DMS79 (cell line): ENCODE measurements around the gene BCL2A1.
"Not testable (repeated sequence)": the region's sequence is repeated elsewhere in the genome, so short reads cannot be mapped to it uniquely, and the experiment has no call there.

Experiments used
- DNase-seq: peaks from one replicate; lab custom pipeline; 2025; lab: John Stamatoyannopoulos, UW

The BCL2A1 gene

DNA sequence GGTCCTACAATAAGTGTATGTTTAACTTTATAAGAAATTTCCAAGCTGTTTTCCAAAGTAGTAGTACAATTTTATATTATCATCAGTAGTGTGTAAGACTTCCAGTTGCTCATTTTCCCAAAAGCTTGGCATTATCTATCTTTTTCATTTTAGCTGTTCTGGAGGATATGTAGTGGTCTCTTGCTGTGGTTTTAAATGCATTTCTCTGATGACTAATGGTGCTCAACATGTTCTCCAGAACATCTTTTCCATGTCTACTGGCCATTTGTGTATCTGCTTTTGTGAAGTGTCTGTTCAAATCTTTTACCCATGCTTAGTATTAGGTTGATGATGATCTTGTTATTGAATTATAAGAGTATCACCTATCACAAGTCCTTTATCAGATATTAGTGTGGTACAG, 13.3 kb downstream of the BCL2A1 start:
- no peak for DNase-seq

DNA sequence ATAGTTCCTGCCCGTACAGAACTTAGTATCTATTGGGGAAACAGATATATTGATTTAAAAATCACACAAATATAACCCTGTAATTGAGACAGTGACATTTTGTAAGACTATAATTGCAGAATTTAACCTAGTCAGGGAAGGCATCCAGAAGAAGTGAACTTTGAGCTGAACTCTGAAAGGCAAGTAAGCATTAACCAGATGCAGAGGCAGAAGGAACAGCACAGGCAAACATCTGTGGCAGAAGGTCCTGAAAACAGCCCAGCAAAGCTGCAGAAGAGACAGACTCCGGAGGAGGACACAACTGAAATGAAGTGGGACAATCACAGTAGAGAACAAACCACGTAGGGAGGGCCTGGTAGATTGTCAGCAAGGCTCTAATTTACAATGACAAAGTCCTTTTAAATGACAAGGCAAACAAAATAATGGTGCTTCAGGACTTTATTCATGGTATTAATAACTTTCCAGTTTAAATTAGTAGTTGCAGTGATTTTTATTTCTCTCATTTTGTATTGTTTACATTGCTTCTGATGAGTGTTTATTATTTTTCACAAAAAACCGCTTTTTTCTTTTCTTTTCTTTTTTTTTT, 14.5 kb downstream of the BCL2A1 start:
- no peak for DNase-seq

DNA sequence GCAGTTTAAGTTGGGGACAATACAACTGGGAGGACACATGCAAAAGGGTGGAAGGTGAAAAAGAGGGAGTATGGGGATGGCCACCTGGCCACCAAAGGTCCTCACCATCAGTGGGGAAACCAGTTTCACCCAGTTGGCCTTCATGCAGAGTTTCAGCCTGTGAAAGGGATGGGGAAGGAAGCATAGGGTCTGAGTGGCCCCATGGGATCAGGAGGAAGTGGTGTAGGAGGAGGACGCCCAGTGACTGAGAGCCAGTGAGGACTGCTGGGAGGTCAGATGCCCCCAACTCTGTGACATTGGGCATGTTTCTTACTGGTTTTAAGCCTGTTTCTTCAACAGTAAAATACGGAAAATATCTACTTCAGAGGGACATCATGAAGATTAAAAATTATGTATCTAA, 16.3 kb downstream of the BCL2A1 start:
- no peak for DNase-seq

DNA sequence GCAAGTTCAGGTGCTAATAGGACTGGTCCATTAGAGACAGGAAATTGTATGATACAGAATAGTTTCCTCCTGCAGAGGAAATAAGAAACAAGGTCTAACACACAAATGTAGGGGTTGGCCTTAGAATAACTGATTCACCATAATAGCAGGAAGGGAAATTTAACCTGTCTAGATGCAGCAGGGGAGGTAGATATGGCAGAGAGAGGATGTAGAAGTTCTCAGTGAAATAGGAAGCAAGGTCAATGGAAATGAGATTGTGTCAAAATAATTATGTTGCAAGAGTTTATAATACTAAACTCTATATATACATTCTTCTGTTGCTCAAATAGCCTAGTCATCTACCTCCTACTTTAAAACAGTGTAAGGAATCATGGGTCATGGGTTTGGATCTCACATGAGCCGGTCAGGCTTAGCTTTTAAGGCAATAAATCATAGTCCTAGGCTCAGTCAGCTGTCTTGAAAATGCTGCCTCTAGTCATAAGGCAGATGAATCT, 17.0 kb downstream of the BCL2A1 start:
- DNase-seq = no peak

DNA sequence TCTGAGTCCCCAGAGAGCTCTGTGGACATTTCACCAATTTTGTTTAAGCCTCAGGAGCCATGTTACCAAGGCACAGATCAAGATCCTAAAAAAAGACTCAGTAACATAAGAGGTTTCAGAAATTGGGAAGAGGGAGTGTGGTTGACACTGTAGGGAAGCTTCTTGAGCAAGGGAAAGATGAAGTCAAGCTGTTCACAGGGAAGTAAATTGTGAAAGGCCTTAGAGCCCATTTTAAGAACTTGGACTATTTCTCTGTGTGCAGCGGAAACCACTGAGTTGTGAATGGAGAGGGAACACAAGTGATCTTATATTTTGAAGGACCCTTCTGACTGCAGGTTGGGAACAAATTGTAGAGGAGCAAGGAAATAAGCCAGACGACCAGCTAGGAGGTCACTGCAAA, 18.7 kb downstream of the BCL2A1 start:
- DNase-seq = peak; percentile 67

DNA sequence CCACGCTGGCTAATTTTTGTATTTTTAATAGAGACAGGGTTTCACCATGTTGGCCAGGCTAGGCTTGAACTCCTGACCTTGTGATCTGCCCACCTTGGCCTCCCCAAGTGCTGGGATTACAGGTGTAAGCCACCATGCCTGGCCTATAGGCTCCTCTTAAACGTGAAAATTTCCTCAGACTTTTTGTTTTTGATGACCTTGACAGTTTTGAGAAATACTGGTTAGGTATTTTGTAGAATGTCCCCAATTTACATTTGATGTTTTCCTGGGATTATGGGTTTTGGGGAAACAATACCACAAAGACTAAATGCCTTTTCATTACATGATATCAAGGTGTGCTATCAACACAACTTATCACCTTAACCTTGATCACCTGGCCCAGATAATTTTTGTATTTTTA, 20.7 kb downstream of the BCL2A1 start:
- DNase-seq = no peak

DNA sequence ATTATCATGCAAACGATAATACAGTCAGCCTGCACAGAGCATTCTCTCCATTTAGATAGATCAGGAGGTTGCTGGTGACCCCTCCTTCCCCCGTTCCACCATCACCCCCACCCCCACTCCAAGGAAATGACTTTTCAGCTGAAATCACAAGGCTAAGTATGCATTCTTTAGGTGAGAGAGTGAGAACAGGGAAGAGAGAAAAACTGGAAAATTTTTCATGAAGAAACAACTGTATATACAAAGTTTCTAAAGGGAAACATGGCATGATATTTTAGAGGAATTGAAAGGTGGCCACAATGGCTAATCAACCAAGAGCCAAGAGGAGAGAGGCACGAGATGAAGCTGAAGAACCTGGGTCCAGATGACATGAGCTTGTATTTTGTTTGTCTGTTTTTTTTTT, 22.2 kb downstream of the BCL2A1 start:
- no peak for DNase-seq

DNA sequence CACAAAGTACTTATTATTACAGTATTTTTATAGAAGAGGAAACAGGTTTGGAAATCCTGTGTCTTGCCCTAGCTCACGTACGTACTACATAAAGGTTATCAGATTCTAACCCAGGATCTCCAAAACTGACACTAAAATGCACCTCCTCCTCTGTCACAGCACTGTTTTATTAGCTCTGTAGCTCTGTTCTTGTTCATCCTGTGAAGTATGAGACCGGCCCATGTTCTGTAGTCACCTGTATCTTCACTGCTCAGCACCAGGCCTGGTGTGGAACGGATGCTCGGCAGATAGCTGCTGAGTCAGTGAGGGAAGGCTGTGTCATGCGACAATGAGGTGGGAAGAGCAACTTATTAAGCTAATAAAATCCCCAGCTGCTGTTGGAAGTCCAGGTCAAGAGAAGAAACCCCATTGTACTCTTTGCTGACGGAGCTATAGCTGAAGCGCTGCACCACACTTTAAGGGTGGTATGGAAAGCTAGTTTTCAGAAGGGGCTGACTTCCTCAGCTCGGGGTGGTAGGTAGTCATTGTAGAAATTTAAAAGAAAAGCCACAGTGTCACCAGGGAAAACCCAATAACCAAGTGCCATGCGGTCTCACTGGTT, 22.8 kb downstream of the BCL2A1 start:
- no peak for DNase-seq

DNA sequence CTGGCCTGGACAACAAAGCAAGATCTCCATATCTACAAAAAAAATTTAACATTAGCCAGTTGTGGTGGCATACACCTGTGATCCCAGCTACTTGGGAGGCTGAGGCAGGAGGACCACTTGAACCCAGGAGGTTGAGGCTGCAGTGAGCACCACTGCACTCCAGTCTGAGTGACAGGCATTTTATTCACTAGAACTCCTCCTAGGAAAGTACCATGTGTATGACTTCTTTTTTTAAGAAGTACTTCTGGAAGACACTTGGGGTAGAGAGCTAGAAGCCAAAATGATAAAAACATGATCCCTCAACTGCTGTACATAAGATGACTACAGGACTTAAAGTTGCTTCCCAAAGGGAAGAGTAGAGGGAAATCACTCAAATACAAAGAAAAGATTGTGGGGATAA, 24.0 kb downstream of the BCL2A1 start:
- no peak for DNase-seq

DNA sequence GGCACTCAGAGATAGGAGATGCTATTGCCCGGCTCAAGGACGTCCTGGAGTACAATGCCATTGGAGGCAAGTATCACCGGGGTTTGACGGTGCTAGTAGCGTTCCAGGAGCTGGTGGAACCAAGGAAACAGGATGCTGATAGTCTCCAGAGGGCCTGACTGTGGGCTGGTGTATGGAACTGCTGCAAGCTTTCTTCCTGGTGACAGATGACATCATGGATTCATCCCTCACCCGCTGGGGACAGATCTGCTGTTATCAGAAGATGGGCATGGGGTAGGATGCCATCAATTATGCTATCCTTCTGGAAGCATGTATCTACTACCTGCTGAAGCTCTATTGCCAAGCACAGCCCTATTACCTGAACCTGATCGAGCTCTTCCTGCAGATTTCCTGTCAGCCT, 26.4 kb downstream of the BCL2A1 start:
- DNase-seq = no peak

DNA sequence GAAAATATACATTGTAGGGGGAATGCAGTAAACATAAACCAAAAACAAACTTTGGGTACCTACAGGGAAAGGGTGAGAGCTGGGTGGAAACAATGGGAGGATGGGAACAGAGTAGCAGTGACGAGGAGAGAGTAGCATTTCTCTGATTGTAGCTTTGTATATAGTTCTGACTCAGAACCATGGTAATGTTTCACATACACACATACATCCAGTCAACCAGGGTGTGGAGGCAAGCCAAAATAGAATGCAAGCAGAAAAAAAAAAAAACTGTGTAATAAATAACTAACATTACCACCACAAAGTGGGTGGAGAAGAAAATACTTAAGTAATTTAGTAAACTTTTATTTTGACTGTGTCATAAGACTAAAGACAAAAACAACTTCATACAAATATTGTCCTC, 27.2 kb downstream of the BCL2A1 start:
- no peak for DNase-seq

DNA sequence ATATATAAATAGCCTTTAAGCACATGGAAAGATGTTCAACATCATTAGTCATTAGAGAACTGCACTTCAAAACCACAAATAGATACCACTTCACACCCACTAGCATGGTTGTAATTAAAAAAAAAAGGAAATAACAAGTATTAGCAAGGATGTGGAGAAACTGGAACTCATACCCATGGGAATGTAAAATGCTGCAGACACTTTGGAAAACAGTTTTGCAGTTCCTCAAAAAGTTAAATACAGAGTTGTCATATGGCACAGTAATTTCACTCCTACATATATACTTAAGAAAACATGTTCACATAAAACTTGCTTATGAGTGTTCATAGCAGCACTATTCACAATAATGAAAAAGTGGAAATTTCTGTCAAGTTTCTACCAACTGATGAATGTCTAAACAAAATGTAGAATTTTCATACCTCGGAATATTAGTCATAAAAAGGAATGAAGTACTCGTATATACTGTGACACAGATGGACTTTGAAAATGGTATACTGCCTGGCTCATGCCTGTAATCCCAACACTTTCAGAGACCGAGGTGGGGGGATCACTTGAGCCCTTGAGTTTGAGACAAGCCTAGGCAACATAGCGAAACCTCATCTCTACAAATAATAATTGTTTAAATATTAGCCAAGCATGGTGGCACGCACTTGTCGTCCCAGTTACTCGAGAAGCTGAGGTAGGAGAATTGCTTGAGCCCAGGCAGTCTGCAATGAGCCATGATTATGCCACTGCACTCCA, 28.1 kb downstream of the BCL2A1 start:
- DNase-seq = peak; percentile 4

DNA sequence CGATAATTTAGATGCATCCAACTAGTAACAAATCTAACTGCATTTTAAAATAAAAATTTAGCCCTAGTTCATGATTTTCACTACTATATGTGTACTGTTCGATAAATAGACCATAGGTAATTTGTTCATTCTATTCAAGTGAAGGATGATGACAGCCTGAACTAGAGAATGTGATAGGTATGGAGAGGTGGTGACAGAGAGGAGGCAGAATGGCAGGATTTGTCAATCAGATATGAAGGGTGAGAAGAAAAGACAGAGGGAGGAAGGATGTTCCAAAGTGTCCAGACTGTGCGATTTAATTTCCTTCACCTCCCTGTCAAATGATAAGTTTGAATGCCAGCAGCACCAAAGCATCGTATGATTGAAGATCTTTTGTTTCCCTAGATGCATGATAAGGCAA, 31.6 kb downstream of the BCL2A1 start:
- no peak for DNase-seq

DNA sequence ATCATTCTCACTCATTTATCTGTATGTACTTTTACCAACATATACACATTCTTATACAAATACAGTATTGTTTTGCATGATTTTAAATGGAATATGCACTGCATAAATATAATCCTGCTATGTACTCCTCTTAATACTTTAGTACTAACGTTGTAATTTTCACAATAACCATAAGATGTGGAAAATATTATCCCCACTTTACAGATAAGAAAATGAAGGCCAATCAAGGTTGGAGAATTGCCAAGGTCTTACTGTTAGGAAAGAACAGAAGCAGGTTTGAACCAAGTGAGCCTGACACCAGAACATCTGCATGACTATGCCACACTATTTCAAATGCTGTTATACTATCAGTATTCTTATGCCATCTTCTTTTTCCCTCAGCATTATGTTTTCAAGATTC, 32.9 kb downstream of the BCL2A1 start:
- no peak for DNase-seq

DNA sequence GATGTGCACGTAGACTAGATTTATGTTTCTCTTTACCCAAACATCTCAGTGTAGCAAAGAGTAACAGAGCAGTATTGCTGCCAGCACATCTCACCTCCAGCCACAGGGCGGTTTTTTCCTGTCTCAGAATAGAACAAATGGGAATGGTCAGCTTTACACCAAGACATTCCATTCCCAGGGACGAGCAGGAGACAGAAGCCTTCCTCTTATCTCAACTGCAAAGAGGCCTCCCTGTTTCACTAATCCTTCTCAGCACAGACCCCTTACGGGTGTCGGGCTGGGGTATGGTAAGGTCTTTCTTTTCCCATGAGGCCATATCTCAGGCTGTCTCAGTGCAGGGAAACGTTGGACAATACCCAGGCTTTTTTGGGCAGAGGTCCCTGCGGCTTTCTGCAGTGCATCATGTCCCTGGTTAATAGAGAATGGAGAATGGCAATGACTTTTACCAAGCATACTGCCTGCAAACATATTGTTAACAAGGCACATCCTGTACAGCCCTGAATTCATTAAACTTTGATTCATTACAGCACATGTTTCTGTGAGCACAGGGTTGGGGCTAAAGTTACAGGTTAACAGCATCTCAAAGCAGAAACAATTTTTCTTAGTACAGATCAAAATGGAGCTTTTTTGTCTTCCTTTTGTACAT, 35.3 kb downstream of the BCL2A1 start:
- not testable (repeated sequence) for DNase-seq

DNA sequence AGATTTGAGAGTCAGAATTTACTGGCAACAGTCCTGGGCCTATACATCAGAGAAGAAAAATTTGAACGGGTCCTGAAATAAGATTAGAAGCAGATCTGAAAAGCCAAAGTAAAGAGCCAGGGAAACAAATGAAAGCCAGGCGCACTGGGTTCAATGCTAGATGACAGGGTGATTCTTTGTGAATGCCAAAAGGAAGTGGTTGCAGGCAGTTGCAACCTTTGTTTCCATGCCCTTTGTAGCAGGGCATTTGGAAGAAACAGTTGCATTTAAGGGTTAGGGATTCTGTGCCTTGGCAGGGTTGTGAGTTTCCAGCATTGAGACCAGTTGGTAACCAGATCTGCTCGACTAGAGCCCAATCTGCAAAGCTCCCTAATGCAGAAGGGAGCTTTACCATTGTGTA, 37.8 kb downstream of the BCL2A1 start:
- DNase-seq = no peak

DNA sequence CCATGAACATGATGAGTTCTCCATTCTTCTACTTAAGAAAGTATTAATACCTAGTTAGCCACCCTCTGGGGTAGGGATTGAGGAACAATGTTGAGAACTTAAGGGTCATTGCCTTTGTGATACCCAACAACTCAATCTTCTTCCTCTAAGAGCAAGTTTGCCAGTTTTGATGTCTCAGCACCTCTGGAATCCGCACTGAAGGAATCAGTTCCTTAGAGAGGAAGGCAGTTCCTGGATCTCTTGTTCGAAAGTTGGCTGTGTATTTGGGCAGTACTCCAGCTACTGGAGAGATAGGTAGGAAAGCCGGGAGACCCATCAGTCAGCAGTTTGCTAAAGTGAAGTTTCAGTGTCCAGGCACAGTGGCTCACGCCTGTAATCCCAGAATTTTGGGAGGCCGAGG, 38.5 kb downstream of the BCL2A1 start:
- no peak for DNase-seq

DNA sequence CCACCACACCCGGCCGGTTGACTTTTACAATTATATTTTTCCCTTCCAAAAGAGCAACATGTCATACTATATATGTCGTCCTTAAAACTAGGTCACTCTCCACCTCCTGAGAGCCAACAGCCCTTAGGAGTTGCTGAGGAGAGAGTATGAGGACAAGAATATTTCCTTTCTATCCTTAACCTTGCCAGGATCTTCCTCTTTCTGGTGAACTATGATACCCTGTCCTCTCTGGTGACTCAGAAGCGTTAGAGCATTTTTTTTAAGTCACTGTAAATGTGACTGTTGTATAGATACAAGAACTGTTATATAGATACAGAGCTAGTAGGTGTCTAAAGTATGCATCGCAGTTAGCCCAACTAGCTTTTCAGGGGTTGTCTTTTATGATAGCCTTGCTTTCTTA, 40.5 kb downstream of the BCL2A1 start:
- DNase-seq = no peak

DNA sequence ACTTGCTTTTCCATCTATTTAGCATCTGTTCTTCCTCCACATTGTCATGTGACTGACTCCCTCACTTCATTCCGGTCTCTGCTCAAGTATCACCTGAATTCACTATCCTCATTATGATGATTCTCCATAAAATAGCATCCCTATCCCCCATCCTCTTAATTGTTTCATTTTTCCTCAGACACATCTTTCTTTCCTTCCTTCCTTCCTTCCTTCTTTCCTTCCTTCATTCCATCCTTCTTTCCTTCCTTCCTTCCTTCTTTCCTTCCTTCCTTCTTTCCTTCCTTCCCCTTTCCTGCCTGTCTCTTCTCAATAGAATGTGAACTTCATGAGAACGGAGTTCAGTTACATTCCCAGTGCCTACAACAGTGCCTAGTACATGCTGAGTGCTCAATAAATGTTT, 41.6 kb downstream of the BCL2A1 start:
- no peak for DNase-seq

DNA sequence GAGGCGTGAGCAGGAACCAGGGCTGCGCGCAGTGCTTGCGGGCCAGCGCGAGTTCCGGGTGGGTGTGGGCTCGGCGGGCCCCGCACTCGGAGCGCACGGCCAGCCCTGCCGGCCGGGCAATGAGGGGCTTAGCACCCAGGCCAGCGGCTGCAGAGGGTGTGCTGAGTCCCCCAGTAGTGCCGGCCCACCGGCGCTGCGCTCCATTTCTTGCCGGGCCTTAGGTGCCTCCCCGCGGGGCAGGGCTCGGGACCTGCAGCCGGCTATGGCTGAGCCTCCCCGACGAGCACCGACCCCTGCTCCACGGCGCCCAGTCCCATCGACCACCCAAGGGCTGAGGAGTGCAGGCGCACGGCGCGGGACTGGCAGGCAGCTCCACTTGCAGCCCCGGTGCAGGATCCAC, 44.9 kb downstream of the BCL2A1 start:
- not testable (repeated sequence) for DNase-seq

DNA sequence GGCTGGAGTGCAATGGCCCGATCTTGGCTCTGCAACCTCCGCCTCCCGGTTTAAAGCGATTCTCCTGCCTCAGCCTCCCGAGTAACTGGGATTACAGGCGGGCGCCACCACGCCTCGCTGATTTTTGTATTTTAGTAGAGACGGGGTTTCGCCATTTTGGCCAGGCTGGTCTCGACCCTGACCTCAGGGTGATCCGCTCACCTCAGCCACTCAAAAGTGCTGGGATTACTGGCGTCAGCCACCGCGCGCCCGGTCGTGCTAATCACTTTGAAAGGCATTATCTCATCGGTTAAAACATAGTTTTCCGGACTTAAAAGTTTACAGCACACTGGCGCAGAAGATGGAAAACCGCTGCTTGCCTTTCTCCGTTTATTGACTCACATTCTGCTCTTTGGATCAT, 46.6 kb downstream of the BCL2A1 start:
- no peak for DNase-seq

DNA sequence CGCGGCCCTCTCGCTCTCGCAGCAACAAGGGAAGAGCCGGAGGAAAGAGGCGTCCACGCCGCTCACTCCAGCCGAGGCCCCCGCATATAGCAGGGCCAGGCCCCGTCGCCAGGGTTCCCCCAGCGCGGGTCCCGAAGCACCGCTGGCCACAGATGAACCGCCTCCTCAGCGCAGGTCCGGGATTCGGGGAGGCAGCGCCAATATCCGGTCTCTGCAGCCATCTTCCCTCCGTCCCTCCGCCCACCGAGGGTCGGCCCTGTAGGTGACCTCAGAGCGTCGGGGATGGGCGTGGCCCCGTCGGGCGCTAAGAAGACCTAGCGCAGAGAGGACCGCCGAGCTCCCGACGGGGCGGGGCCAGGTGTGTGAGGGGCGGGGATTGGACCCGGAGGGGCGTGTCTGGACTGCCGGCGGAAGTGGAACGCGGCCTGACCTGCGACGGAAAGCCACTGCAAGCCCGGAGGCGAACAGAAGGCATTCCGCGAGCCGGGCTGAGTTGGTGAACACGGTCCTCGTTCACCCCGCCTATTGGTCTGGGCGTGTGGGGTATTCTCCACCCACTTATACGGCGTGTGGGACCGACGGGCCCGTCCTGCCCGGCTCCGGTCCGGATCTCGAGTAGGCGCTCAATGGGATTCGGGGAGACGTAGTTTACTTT, 47.4 kb downstream of the BCL2A1 start:
- peak; percentile 81 for DNase-seq
